CD8-positive, alpha-beta memory T cell (primary cell): ENCODE measurements around the gene SYT15. TPM values are rescaled to one million over a fixed set of nuclear protein-coding genes. Genes with fewer than 3 reads are reported as not detected.
A peak's percentile ranks its signal among the peaks of the same experiment; 100 is the strongest.
"Not testable (repeated sequence)": the region's sequence is repeated elsewhere in the genome, so short reads cannot be mapped to it uniquely, and the experiment has no call there.

Experiments used
- CTCF ChIA-PET: fragments of 350-600 bp; sonication (Branson Sonifier 250); formaldehyde crosslinking; loops from one replicate; lab custom pipeline; 2021; ENCODE audit warnings: antibody characterized with exemption; lab: Charles Lee
- POLR2A ChIA-PET: fragments of 350-600 bp; sonication (Branson Sonifier 250); formaldehyde crosslinking; loops from one replicate; lab custom pipeline; 2021; ENCODE audit warnings: antibody characterized with exemption; lab: Charles Lee
- DNase-seq, 5 donors: peaks; one replicate each; pipeline versions ENCODE4 v3.0.0 to v3.0.0-alpha.2; 2020 to 2022; ENCODE audit warnings: mixed read lengths in 1 of 5
- H3K27ac ChIP-seq: one replicate; pipeline ENCODE4 v1.7.0; 2013; ENCODE audit warnings: low read depth, mild to moderate bottlenecking, low read length, moderate library complexity
- H3K27me3 ChIP-seq: 2 replicates; pipeline ENCODE4 v1.7.0; 2013; ENCODE audit warnings: low read length, mild to moderate bottlenecking; ENCODE audit not compliant: insufficient read depth, poor library complexity, severe bottlenecking
- H3K36me3 ChIP-seq: 2 replicates; pipeline ENCODE4 v1.7.0; 2013; ENCODE audit warnings: mild to moderate bottlenecking, low read length, moderate library complexity; ENCODE audit not compliant: insufficient read depth
- H3K4me1 ChIP-seq: 2 replicates; pipeline ENCODE4 v1.7.0; 2013; ENCODE audit warnings: mild to moderate bottlenecking, low read length, moderate library complexity; ENCODE audit not compliant: insufficient read depth
- H3K4me3 ChIP-seq: 2 replicates; pipeline ENCODE4 v1.7.0; 2013; ENCODE audit warnings: mild to moderate bottlenecking, low read length
- H3K9me3 ChIP-seq: 2 replicates; pipeline ENCODE4 v1.7.0; 2013; ENCODE audit warnings: mild to moderate bottlenecking, low read length
- H3K27ac Mint-ChIP-seq, 8 donors: one replicate each; pipeline ENCODE4 v1.8.0; 2020 to 2021; ENCODE audit warnings: mixed read lengths in 8 of 8, mild to moderate bottlenecking in 6 of 8, inconsistent platforms in 3 of 8, moderate library complexity in 3 of 8
- H3K27me3 Mint-ChIP-seq, 2 donors: one replicate each; pipeline ENCODE4 v1.8.0; 2020 to 2021; ENCODE audit warnings: mixed read lengths in 2 of 2, mild to moderate bottlenecking in 1 of 2, moderate library complexity in 1 of 2
- H3K36me3 Mint-ChIP-seq, 3 donors: one replicate each; pipeline ENCODE4 v1.8.0; 2020 to 2021; ENCODE audit warnings: mixed read lengths in 3 of 3, inconsistent platforms in 1 of 3, mild to moderate bottlenecking in 1 of 3
- H3K4me1 Mint-ChIP-seq, 3 donors: one replicate each; pipeline ENCODE4 v1.8.0; 2020 to 2021; ENCODE audit warnings: mixed read lengths in 3 of 3, inconsistent platforms in 1 of 3, mild to moderate bottlenecking in 1 of 3
- H3K4me3 Mint-ChIP-seq, 7 donors: one replicate each; pipeline ENCODE4 v1.8.0; 2020 to 2021; ENCODE audit warnings: mixed read lengths in 7 of 7, mild to moderate bottlenecking in 6 of 7, moderate library complexity in 4 of 7, inconsistent platforms in 2 of 7
- H3K9me3 Mint-ChIP-seq, 5 donors: one replicate each; pipeline ENCODE4 v1.8.0; 2020 to 2022; ENCODE audit warnings: mixed read lengths in 5 of 5, mild to moderate bottlenecking in 3 of 5, moderate library complexity in 2 of 5, inconsistent platforms in 1 of 5
- polyA plus RNA-seq: library from polyadenylated mRNA; unstranded; fragments of 300-500 nt; fragmentation: Illumina TruSeq; gene quantifications from one replicate; pipeline ENCODE4 v1.2.3, GENCODE V29; 2021
- total RNA-seq, 2 experiments: library from RNA; stranded (reverse); gene quantifications; one replicate each; pipeline ENCODE4 v1.2.3, GENCODE V29; 2021

Gene SYT15
- total and polyA plus RNA-seq, 3 experiments from 2014 or later, result 0.05 to 0.70 (median 0.69) TPM

GRCh38 chr10:46635364-46635959, 56.5 kb downstream of the SYT15 start:
- H3K4me1 ChIP-seq, H3K9me3 Mint-ChIP-seq, H3K4me3 ChIP-seq, H3K36me3 ChIP-seq, H3K27ac ChIP-seq, POLR2A ChIA-PET, H3K36me3 Mint-ChIP-seq, H3K27me3 ChIP-seq, H3K4me1 Mint-ChIP-seq, H3K27me3 Mint-ChIP-seq, H3K9me3 ChIP-seq, CTCF ChIA-PET: not testable (repeated sequence)
- Mint-ChIP-seq H3K27ac (peak overlapping the region in 4 of 8 donors; percentile 57 to 85 (median 78)), H3K4me3 (peak overlapping the region in 6 of 7 donors; percentile 55 to 88 (median 74))
- peak in 4 of 5 donors; percentile 0 to 51 (median 34) for DNase-seq

DNA sequence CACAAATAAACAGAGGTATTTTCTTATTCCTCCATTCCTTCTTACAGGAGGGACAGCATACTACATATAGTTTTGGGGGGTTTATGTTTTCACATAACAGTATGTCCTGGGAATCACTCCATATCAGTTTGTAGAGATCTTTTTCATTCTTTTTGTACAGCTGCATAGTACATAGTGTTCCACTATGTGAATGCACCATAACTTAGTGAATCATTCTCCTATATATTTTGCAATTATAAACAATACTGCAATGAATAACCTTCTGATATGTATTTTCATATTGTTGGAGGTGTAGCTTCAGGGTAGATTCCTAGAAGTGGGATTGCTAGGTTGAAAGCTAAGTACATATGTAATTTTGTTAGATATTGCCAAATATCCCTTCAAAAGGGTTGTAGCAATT, 61.1 kb downstream of the SYT15 start:
- CTCF ChIA-PET, result not testable (repeated sequence)

More for the DNA sequence above, 61.1 kb downstream of the SYT15 start:
- H3K9me3 ChIP-seq, H3K36me3 ChIP-seq, H3K4me1 ChIP-seq, H3K27ac Mint-ChIP-seq, POLR2A ChIA-PET, H3K4me3 Mint-ChIP-seq, H3K36me3 Mint-ChIP-seq, H3K9me3 Mint-ChIP-seq, H3K4me1 Mint-ChIP-seq, H3K27ac ChIP-seq, DNase-seq, H3K4me3 ChIP-seq, H3K27me3 ChIP-seq, H3K27me3 Mint-ChIP-seq: not testable (repeated sequence)

Other genes starting within 250 kb of the SYT15 start
- gene ANXA8L1, start 203.4 kb upstream of the SYT15 start, total RNA-seq, result not detected
- not detected for gene ANXA8L1, start 203.4 kb upstream of the SYT15 start, polyA plus RNA-seq
- gene NPY4R, start 113.2 kb upstream of the SYT15 start, total RNA-seq, result not detected
- not detected for gene NPY4R, start 113.2 kb upstream of the SYT15 start, polyA plus RNA-seq
- not detected for gene GPRIN2, start 22.5 kb upstream of the SYT15 start, total RNA-seq
- not detected for gene GPRIN2, start 22.5 kb upstream of the SYT15 start, polyA plus RNA-seq